ENCODE results near the gene LRSAM1.

- TF ChIP-seq CTCF (IDR thresholded peaks at IDR 0.05) (no peak), POLR2AphosphoS5 (IDR thresholded peaks at IDR 0.05) (no peak), POLR2A (IDR thresholded peaks at IDR 0.05) (no peak)
These were observed 92.7 kb downstream of the LRSAM1 start for GRCh38 chr9:127543973-127544533.

Data from breast epithelium (tissue), 3 donors.